HG03039 (cell line): Measurements from ENCODE around the gene HKDC1.
"Not testable (repeated sequence)": the region's sequence is repeated elsewhere in the genome, so short reads cannot be mapped to it uniquely, and the experiment has no call there.

Source experiments
- ATAC-seq: cut with Tn5 transposase; IDR thresholded peaks from one replicate; pipeline ENCODE4 v1.9.1; 2021; ENCODE audit warnings: mild to moderate bottlenecking, moderate library complexity; ENCODE audit not compliant: unreplicated experiment

The HKDC1 gene

GRCh38 chr10:69278446-69278963 is 58.4 kb downstream of the HKDC1 start, which contains the start of gene HK1:
HK1 (plus strand) TSS chr10:69278496.
- ATAC-seq: no peak

GRCh38 chr10:69279110-69279509 is 59.0 kb downstream of the HKDC1 start:
- ATAC-seq: no peak

DNA sequence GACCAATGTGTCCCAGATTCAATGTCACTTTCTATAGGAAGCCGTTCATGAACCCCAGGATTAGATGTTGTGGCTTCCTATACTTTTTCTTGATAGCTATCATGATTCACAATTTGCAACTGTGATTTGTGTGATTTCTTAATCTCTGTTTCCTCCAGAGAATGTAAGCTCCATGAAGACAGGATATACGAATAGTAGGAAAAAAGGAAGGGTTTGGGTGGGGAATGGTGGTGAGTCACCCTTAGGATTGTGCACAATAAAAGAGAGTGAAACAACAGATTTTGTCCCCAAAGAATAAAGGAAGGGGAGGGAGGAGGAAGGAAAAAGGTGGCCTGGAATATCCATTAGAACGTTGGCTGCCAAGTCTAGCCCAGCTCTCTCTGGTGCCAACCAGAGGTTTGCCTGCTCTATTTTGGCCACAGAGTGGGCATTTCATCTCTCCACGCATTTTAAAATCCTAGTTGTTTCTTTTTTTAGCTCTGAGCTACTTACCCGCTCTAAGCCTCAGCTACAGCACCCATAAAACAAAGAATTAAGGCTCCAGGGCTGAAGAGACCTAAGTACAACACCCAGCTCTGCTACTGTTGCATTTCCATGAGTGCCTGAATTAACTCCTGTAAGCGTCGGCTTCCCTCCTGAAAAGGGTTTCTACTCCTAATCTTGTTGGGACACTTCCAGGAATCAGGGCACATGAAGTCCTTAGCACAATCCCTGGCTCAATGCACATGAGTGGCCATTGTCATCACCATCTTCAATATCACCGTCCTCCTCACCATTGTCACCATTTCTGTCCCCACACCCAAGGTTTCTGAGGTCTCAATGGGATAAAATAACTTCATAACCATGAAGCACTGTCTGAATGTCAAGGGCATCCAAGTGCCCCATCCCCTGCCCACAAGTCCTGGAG is 61.6 kb downstream of the HKDC1 start:
- ATAC-seq: no peak

- ATAC-seq: not testable (repeated sequence)
Observed at GRCh38 chr10:69284402-69284801, 64.3 kb downstream of the HKDC1 start.

DNA sequence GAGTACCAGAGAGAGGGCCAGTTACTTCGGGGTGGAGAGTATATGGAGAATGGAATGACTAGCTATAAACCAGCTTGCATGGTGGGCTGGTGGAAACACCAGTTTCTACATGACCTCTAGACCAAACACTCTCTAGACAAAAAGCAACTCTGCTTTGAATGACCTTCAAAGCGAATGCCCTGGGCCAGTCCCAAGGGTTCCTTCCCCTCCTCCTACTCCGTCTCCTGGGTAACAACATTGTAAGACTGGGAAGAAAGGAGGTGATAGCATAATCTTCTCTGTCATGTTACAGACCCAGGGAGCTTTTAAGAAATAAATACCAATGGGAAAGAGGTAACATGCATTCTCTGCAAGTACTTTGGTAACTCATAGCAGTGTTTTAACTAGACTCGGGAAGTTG is 65.6 kb downstream of the HKDC1 start:
- no peak for ATAC-seq

DNA sequence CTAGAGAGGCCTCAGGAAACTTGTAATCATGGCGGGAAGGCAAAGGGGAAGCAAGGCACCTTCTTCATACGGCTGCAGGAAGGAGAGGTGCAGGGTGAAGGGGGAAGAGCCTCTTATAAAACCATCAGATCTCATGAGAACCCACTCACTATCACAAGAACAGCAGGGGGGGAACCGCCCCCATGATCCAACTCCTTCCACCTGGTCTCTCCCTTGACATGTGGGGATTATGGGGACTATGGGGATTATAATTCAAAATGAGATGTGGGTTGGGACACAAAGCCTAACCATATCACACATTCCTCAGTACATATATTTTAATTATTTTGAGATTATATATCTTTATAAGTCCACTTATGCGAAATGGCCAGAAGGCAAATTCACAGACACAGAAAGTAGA is 67.0 kb downstream of the HKDC1 start:
- no peak for ATAC-seq

DNA sequence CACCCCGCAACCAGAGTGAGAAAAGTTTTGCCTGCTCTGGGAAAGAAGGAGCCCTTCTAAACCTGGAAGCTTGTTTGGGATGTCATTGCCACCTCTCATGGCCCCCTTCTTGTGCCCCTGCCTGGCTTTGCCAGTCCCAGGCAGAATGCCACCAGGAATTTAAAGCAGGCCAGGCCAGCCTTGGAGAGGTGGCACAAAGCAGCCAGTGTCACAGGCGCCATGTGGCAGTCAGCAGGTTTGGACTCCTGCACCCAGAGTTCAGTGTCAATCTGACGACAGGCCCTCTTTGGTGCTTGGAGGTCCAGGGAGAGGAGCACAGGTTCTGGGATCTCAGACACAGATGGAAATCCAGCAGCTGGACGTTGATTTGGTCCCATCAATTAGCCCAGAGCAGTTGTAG is 70.9 kb downstream of the HKDC1 start:
- no peak for ATAC-seq

DNA sequence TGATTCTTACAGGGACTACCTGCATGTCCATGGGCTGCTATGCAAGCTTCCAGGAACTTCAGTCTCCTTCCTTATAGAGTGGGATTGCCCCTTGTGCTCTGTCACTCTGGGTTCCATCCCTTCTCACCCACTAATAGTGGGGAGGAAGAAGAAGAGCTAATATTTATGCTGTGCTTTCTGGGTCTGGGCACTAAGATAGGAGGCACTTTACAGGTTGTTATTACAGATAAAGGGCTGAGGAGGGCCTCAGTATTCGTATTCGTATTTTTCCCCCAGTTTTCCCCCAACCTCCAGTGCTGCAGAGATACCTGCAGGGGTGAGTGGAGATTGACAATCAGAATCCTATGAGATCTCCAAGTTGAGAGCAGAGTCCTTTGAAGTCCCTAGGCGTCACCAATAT is 72.3 kb downstream of the HKDC1 start:
- no peak for ATAC-seq

- ATAC-seq: no peak
Observed at GRCh38 chr10:69295027-69295636, 75.0 kb downstream of the HKDC1 start.

- no peak for ATAC-seq
Observed at GRCh38 chr10:69303632-69304051, 83.5 kb downstream of the HKDC1 start.

- no peak for ATAC-seq
Observed at GRCh38 chr10:69306421-69306820, 86.3 kb downstream of the HKDC1 start.

DNA sequence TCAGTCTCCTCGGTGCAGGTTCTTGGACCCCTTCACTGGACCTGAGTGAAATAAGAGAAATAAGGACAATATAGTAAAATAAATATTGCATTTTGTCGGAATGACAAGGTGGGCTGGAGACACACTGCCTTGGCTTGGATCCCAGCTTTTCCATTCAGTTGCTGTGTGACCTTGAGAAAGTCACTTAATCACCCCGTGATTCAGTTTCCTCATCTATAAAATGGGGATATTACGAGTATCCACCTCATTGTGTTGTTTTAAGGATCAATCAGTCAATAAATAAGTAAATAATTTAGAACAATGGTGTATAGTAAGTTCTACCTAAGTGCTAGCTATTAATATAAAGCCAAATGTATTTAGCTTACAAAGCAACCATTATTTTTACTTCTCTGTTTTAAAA is 87.3 kb downstream of the HKDC1 start:
- ATAC-seq: no peak

- ATAC-seq: not testable (repeated sequence)
Observed at GRCh38 chr10:69308304-69308703, 88.2 kb downstream of the HKDC1 start.

DNA sequence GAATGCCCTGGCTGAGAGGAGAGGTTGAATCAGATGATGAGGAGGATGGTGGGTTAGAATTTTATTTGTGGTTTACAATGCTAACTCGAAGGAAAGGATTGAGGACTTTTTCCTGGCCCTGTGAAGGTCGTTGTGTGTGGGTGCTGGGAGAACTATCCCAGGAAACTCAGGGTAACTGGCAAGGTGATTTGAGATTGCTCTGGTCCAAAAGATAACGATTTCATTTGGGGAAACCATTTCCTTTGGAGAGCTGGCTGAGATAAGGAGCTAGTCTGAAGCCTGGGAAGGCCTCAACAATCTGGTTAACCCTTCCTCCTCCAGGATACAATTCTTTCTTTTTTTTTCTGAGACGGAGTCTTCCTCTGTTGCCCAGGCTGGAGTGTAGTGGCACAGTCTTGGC is 91.2 kb downstream of the HKDC1 start:
- ATAC-seq: no peak

DNA sequence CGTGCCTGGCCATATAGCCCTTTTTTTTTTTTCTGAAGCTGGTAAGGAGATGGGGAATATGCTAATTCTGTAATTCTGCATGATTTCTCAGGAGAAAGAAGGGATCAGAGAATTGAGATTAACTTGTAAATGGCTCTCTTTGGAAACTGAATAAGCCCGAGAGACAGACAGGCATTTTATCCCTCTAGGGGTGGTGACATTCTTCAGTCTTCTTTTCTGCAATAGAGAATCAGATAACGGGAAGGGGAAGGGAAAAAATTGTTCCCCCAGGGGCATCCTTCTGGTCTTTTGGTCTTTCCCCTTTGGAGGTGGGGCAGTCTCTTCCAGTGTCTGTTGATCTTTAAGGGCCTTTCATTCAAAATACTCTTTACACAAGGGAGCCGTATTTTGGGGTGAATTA is 92.4 kb downstream of the HKDC1 start:
- no peak for ATAC-seq

GRCh38 chr10:69315100-69315542 is 95.0 kb downstream of the HKDC1 start:
- ATAC-seq: no peak

- no peak for ATAC-seq
Observed at GRCh38 chr10:69315610-69316312, 95.6 kb downstream of the HKDC1 start.

GRCh38 chr10:69316313-69317059 is 96.4 kb downstream of the HKDC1 start:
- no peak for ATAC-seq
